Small intestine (tissue), 16 donors: ENCODE data around the gene CRNKL1. TPM values are rescaled to one million over a fixed set of nuclear protein-coding genes. Genes with fewer than 3 reads are reported as not detected.
A peak's percentile ranks its signal among the peaks of the same experiment; 100 is the strongest.

Experiments used
- DNase-seq, 2 donors: peaks; one replicate each; pipeline versions ENCODE4 v3.0.0 to v3.0.0-alpha.2; 2013
- FAIRE-seq: peaks from 2 replicates; lab custom pipeline; 2012; peaks lifted over from hg19 to GRCh38; lab: Jason Lieb, UNC
- H3K27ac ChIP-seq, 3 donors: one replicate each; pipeline ENCODE4 v1.5.1; 2013; ENCODE audit warnings: low read length in 2 of 3, mild to moderate bottlenecking in 2 of 3, control low read depth in 1 of 3, inconsistent platforms in 1 of 3, low read depth in 1 of 3, moderate library complexity in 1 of 3
- H3K27me3 ChIP-seq, 3 donors: one replicate each; pipeline ENCODE4 v1.6.1; 2013; ENCODE audit warnings: low read length in 3 of 3, inconsistent platforms in 1 of 3; ENCODE audit not compliant: control insufficient read depth in 3 of 3, insufficient read depth in 3 of 3
- H3K36me3 ChIP-seq, 3 donors: one replicate each; pipeline ENCODE4 v1.6.1; 2013; ENCODE audit warnings: low read length in 3 of 3, inconsistent platforms in 1 of 3, low read depth in 1 of 3, mild to moderate bottlenecking in 1 of 3, moderate library complexity in 1 of 3; ENCODE audit not compliant: control insufficient read depth in 3 of 3, insufficient read depth in 2 of 3
- H3K4me1 ChIP-seq, 3 donors: one replicate each; pipeline ENCODE4 v1.6.1; 2013; ENCODE audit warnings: low read length in 2 of 3, inconsistent platforms in 1 of 3, low read depth in 1 of 3, mild to moderate bottlenecking in 1 of 3, moderate library complexity in 1 of 3; ENCODE audit not compliant: control insufficient read depth in 3 of 3, insufficient read depth in 2 of 3
- H3K4me3 ChIP-seq, 3 donors: one replicate each; pipeline ENCODE4 v1.5.1; 2013; ENCODE audit warnings: low read length in 3 of 3, control low read depth in 1 of 3, inconsistent platforms in 1 of 3, low read depth in 1 of 3, mild to moderate bottlenecking in 1 of 3, moderate library complexity in 1 of 3
- H3K9me3 ChIP-seq, 2 donors: one replicate each; pipeline ENCODE4 v1.6.1; 2013; ENCODE audit warnings: low read depth in 1 of 2, low read length in 1 of 2; ENCODE audit not compliant: control insufficient read depth in 2 of 2, insufficient read depth in 1 of 2
- WGBS, 3 donors: extraction: QIAGEN DNeasy Blood & Tissue Kit; methylation state at CpG; one replicate each; pipeline ENCODE4 v1.1.7; 2013; 5-methylcytosine and 5-hydroxymethylcytosine counted together
- long read RNA-seq, 10 donors: transcript quantifications; one replicate each; lab custom pipeline, GENCODE V29; 2026
- polyA plus RNA-seq, 4 donors: library from polyadenylated mRNA; stranded (reverse) in 3 of 4; unstranded in 1 of 4; fragments of 200-250 nt in 3 of 4; fragments of 120-200 nt in 1 of 4; gene quantifications; one replicate each; pipeline versions ENCODE4 v1.2.1 to v1.2.3, GENCODE V29; 2013
- donor health status: healthy with polysubstance abuse.
- donor health status: control.
- donor health status: control.
- donor health status: Bipolar disorder and iron deficiency.
- donor health status: healthy.

CRNKL1 gene
- polyA plus RNA-seq = 10 to 100 TPM; 11.9 to 29.3 (median 15.0) TPM
- long read RNA-seq, donor 1, full-length matches to known transcripts = 4 of 47 reads
- long read RNA-seq, donor 1, partial matches to known transcripts = 43 of 47 reads
- long read RNA-seq, donor 1, other reads (novel, unspliced or antisense) = 0 of 47 reads
- long read RNA-seq, donor 2, full-length matches to known transcripts = 3 of 3 reads
- long read RNA-seq, donor 2, partial matches to known transcripts = 0 of 3 reads
- long read RNA-seq, donor 2, other reads (novel, unspliced or antisense) = 0 of 3 reads
- long read RNA-seq, donor 3, full-length matches to known transcripts = 1 of 1 reads
- long read RNA-seq, donor 3, partial matches to known transcripts = 0 of 1 reads
- long read RNA-seq, donor 3, other reads (novel, unspliced or antisense) = 0 of 1 reads
- long read RNA-seq, donor 4 = 0 reads
- long read RNA-seq, donor 5 = 0 reads
- long read RNA-seq, donor 6, full-length matches to known transcripts = 7 of 18 reads
- long read RNA-seq, donor 6, partial matches to known transcripts = 11 of 18 reads
- long read RNA-seq, donor 6, other reads (novel, unspliced or antisense) = 0 of 18 reads
- long read RNA-seq, donor 7, full-length matches to known transcripts = 6 of 18 reads
- long read RNA-seq, donor 7, partial matches to known transcripts = 12 of 18 reads
- long read RNA-seq, donor 7, other reads (novel, unspliced or antisense) = 0 of 18 reads
- long read RNA-seq, donor 8, partial matches to known transcripts = 0 of 1 reads
- long read RNA-seq, donor 8, other reads (novel, unspliced or antisense) = 0 of 1 reads
- long read RNA-seq, donor 9, full-length matches to known transcripts = 2 of 2 reads
- long read RNA-seq, donor 9, partial matches to known transcripts = 0 of 2 reads
- long read RNA-seq, donor 9, other reads (novel, unspliced or antisense) = 0 of 2 reads
- long read RNA-seq, donor 10, full-length matches to known transcripts = 5 of 17 reads
- long read RNA-seq, donor 10, partial matches to known transcripts = 12 of 17 reads
- long read RNA-seq, donor 10, other reads (novel, unspliced or antisense) = 0 of 17 reads

DNA sequence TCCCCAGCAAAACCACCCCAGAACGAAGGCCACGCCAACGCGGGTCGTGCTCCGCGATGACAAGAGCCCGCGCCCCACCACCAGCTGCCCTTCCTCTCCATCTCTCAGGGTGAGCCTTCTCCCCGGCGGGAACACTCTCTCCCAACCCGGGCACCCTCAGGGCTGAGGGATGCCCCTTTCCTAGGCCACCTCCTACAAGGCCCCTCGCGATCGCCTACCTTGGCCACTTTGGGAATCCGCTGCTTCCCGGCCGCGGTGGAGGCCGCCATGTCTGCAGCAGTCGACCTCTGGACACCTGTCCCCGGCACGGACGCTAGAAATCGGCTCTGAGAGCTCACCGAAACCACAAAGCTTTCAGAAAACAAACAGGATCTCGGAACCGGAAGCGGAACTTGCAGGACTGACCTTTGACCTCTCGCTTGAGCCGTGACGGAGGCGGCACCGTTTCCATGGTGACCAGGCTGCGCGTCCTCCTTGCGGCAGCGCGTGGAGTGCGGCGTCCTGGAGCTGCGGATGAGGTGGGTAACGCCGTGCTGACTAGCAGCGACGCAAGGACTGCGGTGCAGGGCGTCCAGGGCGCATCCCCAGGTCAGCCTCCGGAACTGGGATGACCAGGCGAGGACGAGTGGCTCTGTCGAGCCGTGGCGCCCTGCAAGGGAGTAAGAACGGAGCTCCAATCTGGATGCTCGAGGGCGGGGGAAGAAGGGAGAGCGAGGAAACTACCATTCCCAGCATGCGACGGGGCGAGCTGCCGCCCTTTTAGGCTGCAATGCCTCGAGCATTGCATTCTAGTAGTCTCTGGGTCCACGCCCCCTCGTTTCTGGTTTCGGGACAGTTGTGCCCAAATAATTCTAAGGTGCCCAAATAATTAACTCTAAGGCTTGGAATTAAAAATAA, at the start of gene CRNKL1, which contains the start of gene CFAP61:
Gene CRNKL1, minus strand, starts transcription at position 393 of the 897 bp plus-strand sequence. Its CDS starts 124 bp downstream, at position 269.
Gene CFAP61, plus strand, starts transcription at position 459 of the 897 bp plus-strand sequence. CDS start 4,122 bp downstream, outside the sequence.
- peak within 1 kb of the TSS; percentile 66 to 90 (median 85) for H3K27ac ChIP-seq
- peaks cover 0 to 2% (median 0%) of the 10 kb centered on the region in 3 donors for H3K4me1 ChIP-seq
- DNase-seq = peak; percentile 97 to 100
- no peaks in the 10 kb centered on the region for H3K9me3 ChIP-seq
- 0% methylated on average over 65 to 67 of the region's 67 CpGs for WGBS, 3 donors
- FAIRE-seq = peak; percentile 36
- peak within 1 kb of the TSS; percentile 65 to 73 (median 73) for H3K4me3 ChIP-seq
- no peaks in the 10 kb centered on the region for H3K27me3 ChIP-seq
- peaks cover 3 to 11% (median 11%) of the 10 kb centered on the region in 3 donors for H3K36me3 ChIP-seq

DNA sequence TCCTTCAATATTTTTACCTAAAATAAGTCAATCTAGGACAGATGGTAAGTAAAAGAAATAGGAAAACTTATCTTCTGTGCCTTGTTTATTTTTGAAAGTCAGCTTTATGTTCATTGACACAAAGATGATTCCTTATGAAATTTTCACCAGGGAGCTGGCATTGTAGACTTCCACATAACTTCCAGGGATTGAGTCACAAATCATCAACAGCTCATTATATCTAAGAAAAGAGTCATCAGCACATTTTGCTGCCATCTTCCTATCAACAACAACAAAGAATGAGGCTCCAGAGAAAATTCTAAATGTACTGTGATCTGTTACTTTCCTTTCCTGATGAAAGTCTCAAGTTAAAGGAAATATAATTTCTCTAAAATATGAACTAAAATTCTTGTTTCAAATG, 48.6 kb upstream of the CRNKL1 start:
- H3K36me3 ChIP-seq = no peaks in the 10 kb centered on the region
- H3K4me1 ChIP-seq = no peaks in the 10 kb centered on the region
- DNase-seq (no peak), FAIRE-seq (no peak)
- H3K27me3 ChIP-seq = no peaks in the 10 kb centered on the region
- no peaks in the 10 kb centered on the region for H3K9me3 ChIP-seq
- no peak overlapping the region for H3K4me3 ChIP-seq
- H3K27ac ChIP-seq = no peak overlapping the region

DNA sequence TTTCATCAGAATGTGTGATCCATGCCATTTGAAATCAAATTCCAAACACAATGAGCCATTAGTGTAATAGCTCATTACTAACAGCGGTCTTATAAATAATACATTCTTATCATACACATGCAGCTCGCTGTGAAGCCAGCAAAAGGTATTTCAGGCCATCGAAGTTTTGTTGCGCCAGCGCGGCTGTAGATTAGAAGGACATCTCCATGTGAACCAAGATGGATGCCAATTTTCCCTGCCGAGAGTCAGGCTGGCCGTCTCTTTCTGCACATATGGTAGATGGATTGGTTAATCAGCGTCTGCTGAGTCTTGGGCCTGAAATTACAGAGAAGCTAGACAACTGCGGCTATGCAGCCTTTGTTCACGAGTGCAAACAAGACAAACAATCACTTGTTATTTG, 44.2 kb upstream of the CRNKL1 start:
- H3K4me3 ChIP-seq = no peak overlapping the region
- no peak for DNase-seq
- H3K9me3 ChIP-seq = no peaks in the 10 kb centered on the region
- no peak for FAIRE-seq
- H3K36me3 ChIP-seq = no peaks in the 10 kb centered on the region
- WGBS, 3 donors = 85 to 86% (median 86%) methylated on average over 11 of the region's 11 CpGs
- H3K27ac ChIP-seq = no peak overlapping the region
- peaks cover 0 to 6% (median 0%) of the 10 kb centered on the region in 3 donors for H3K27me3 ChIP-seq
- no peaks in the 10 kb centered on the region for H3K4me1 ChIP-seq

DNA sequence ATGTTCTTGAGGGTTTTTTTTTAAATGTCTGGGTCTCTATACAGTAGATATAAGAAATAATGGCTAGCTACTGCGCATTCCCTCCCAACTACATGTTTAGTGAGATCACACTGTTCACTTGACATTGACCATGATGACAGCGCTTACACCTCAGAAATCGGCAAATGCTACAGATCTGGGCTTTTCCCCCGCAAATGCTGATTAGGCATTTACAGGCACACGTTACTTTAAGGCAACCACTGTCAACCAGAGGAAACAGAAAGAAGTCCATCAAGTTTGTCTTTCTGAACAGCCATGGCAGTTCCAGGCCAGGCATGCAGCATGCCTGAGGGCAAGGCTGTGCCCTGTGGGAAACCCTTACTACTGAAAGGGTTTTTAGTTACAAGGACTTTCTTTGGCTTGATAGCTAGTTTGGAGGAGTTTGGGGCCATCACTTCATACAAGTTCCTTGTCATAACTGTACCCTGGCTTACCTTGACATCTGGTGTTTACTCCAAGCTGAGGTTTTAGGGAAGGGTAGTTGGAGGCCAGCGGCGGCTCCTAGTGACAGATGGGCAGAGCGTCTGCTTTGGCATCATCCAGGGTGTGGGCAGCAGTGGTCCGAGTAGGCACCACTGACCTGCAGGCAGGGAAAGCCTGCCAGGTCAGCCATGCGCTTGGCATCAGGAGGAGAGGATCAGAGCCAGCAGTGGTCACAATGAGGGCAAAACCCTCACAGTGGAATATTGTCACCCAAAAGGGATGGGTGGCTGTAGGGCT, 43.0 kb upstream of the CRNKL1 start:
- no peak overlapping the region for H3K27ac ChIP-seq
- WGBS, 3 donors = 87 to 92% (median 91%) methylated on average over 10 of the region's 10 CpGs
- no peaks in the 10 kb centered on the region for H3K9me3 ChIP-seq
- no peak for FAIRE-seq
- H3K27me3 ChIP-seq = peaks cover 0 to 6% (median 0%) of the 10 kb centered on the region in 3 donors
- DNase-seq = no peak
- H3K4me1 ChIP-seq = no peaks in the 10 kb centered on the region
- no peaks in the 10 kb centered on the region for H3K36me3 ChIP-seq
- H3K4me3 ChIP-seq = no peak overlapping the region

DNA sequence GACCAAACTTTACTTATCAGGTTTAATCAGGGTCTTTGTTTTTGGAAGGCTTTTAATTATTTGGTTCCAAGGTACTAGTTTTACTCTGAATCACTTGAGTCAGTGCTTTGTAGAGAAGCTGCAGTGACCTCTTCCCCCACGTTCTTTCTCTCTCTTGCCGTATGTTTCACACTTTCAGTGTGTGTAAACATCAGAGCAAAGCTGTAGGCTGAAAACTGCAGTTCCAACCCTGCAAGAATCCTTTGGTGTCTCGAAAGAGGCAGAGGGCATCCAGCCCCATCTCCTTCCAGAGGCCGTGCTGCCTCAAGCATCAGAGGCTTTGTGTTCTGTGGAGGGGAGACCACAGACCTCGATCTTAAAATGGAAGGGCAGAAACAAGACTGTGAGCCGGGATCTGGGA, 42.1 kb upstream of the CRNKL1 start:
- DNase-seq (no peak), FAIRE-seq (no peak)
- no peaks in the 10 kb centered on the region for H3K4me1 ChIP-seq
- no peaks in the 10 kb centered on the region for H3K36me3 ChIP-seq
- WGBS, 3 donors = 61 to 71% (median 67%) methylated on average over 6 of the region's 6 CpGs
- H3K9me3 ChIP-seq = no peaks in the 10 kb centered on the region
- no peak overlapping the region for H3K4me3 ChIP-seq
- peaks cover 0 to 6% (median 0%) of the 10 kb centered on the region in 3 donors for H3K27me3 ChIP-seq
- H3K27ac ChIP-seq = no peak overlapping the region

DNA sequence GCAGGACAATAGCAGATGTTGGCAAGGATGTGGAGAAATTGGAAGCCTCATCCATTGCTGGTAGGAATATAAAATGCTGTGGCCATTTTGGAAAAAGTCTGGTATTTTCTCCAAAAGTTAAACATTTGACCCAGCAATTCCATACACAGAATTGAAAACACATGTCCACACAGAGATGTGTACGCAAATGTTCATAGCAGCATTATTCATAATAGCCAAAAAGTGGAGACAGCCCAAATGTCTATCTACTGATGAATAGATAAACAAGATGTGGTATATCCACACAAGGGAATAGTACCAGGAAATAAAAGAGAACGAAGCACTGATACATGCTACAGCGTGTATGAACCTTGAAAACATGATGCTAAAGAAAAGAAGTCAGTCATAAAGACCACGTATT, 40.6 kb upstream of the CRNKL1 start:
- Histone ChIP-seq H3K36me3 (no peaks in the 10 kb centered on the region), H3K9me3 (no peaks in the 10 kb centered on the region), H3K27me3 (peaks cover 0 to 6% (median 0%) of the 10 kb centered on the region in 3 donors), H3K27ac (no peak overlapping the region), H3K4me3 (no peak overlapping the region), H3K4me1 (no peaks in the 10 kb centered on the region)
- WGBS, 3 donors = 83 to 93% (median 89%) methylated on average over 4 of the region's 4 CpGs
- DNase-seq (no peak), FAIRE-seq (no peak)

DNA sequence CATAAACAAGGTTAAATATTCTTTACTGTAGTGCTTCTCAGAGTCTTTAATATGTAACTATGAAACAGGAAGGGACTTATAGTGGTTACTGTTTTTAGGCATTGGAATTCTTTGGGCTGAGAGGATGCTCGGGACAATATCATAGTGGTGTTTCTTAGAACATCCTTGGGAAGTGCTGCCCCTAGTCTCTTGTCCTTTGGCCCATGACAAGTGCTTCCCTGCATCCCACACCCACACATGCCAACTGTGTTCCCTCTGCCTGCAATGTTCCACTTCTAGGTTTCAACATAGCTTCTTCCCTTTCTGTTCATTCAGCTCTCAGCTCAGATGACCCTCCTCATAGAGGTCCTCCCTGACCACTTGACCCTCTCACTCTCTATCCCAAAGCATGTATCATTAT, 37.7 kb upstream of the CRNKL1 start:
- Histone ChIP-seq H3K4me1 (no peaks in the 10 kb centered on the region), H3K27ac (no peak overlapping the region), H3K4me3 (no peak overlapping the region), H3K36me3 (no peaks in the 10 kb centered on the region), H3K27me3 (peaks cover 0 to 7% (median 0%) of the 10 kb centered on the region in 3 donors), H3K9me3 (no peaks in the 10 kb centered on the region)
- DNase-seq (no peak), FAIRE-seq (no peak)
- WGBS, 3 donors = 65 to 81% (median 80%) methylated on average over 1 of the region's 1 CpG
